Medulla oblongata (tissue), 1 donor: ENCODE results near the gene CC2D2B.
A peak's percentile ranks its signal among the peaks of the same experiment; 100 is the strongest.
"Not testable (repeated sequence)": the region's sequence is repeated elsewhere in the genome, so short reads cannot be mapped to it uniquely, and the experiment has no call there.

Experiments
- DNase-seq: peaks from one replicate; pipeline ENCODE4 v3.0.0-alpha.2; 2015; ENCODE audit errors: extremely low spot score

The CC2D2B gene

GRCh38 chr10:95905897-95906580 is 1.7 kb upstream of the CC2D2B start:
- not testable (repeated sequence) for DNase-seq

- peak; percentile 72 for DNase-seq
Measured at GRCh38 chr10:95906677-95907455, 909 bp upstream of the CC2D2B start.

- DNase-seq = no peak
Measured at GRCh38 chr10:95908450-95908849, 675 bp downstream of the CC2D2B start.

GRCh38 chr10:95909561-95909960 is 1.8 kb downstream of the CC2D2B start:
- no peak for DNase-seq

GRCh38 chr10:95916039-95916438 is 8.3 kb downstream of the CC2D2B start:
- not testable (repeated sequence) for DNase-seq

- DNase-seq = no peak
Measured at GRCh38 chr10:95920798-95921426, 13.1 kb downstream of the CC2D2B start.

- DNase-seq = no peak
Measured at GRCh38 chr10:95925033-95925432, 17.3 kb downstream of the CC2D2B start.

GRCh38 chr10:95935429-95935828 is 27.7 kb downstream of the CC2D2B start:
- no peak for DNase-seq

GRCh38 chr10:95941115-95941514 is 33.3 kb downstream of the CC2D2B start:
- DNase-seq = no peak

- DNase-seq = no peak
Measured at GRCh38 chr10:95963202-95963990, 55.6 kb downstream of the CC2D2B start.

- no peak for DNase-seq
Measured at GRCh38 chr10:95963991-95964389, 56.2 kb downstream of the CC2D2B start.

- no peak for DNase-seq
Measured at GRCh38 chr10:95964756-95965155, 57.0 kb downstream of the CC2D2B start.

- peak; percentile 6 for DNase-seq
Measured at GRCh38 chr10:95976362-95977229, 68.8 kb downstream of the CC2D2B start.

GRCh38 chr10:95982200-95982599 is 74.4 kb downstream of the CC2D2B start:
- no peak for DNase-seq

GRCh38 chr10:95987685-95988426 is 80.1 kb downstream of the CC2D2B start:
- no peak for DNase-seq

- DNase-seq = no peak
Measured at GRCh38 chr10:95988702-95989101, 80.9 kb downstream of the CC2D2B start.

GRCh38 chr10:95994376-95994775 is 86.6 kb downstream of the CC2D2B start:
- DNase-seq = not testable (repeated sequence)

GRCh38 chr10:95998255-95998784 is 90.5 kb downstream of the CC2D2B start:
- no peak for DNase-seq

GRCh38 chr10:96013956-96014355 is 106.2 kb downstream of the CC2D2B start:
- DNase-seq = no peak
